Heart left ventricle (tissue), 16 donors: ENCODE measurements around the gene PPFIA3. TPM values are rescaled to one million over a fixed set of nuclear protein-coding genes. Genes with fewer than 3 reads are reported as not detected.

Experiments used
- ATAC-seq, 4 donors: fragments of 200-7000 bp; cut with Tn5 transposase; one replicate each; pipeline ENCODE4 v1.9.1; 2020 to 2022; ENCODE audit warnings: moderate library complexity in 4 of 4, mild to moderate bottlenecking in 3 of 4, moderate number of reproducible peaks in 1 of 4
- DNase-seq, 5 donors: peaks; one replicate each; pipeline ENCODE4 v3.0.0-alpha.2; 2020
- H3K27ac ChIP-seq, 12 donors: fragments of 200-600 bp; sonication (generic) in 4 of 12; one replicate each; pipeline versions ENCODE4 v1.5.0 to v1.8.0; 2016 to 2022; ENCODE audit warnings: mild to moderate bottlenecking in 2 of 12
- H3K27me3 ChIP-seq, 9 donors: fragments of 200-600 bp; sonication (generic) in 2 of 9; one replicate each; pipeline versions ENCODE4 v1.5.1 to v1.8.0; 2016 to 2022; ENCODE audit warnings: mild to moderate bottlenecking in 3 of 9
- H3K36me3 ChIP-seq, 9 donors: fragments of 200-600 bp; sonication (generic) in 2 of 9; one replicate each; pipeline versions ENCODE4 v1.5.0 to v1.8.0; 2018 to 2022; ENCODE audit warnings: mild to moderate bottlenecking in 2 of 9
- H3K4me1 ChIP-seq, 12 donors: fragments of 200-600 bp; sonication (generic) in 4 of 12; one replicate each; pipeline versions ENCODE4 v1.5.0 to v1.8.0; 2016 to 2022; ENCODE audit warnings: mild to moderate bottlenecking in 3 of 12
- H3K4me3 ChIP-seq, 12 donors: fragments of 200-600 bp; sonication (generic) in 4 of 12; one replicate each; pipeline versions ENCODE4 v1.5.0 to v1.8.0; 2017 to 2022; ENCODE audit warnings: mild to moderate bottlenecking in 9 of 12, moderate library complexity in 4 of 12
- H3K9me3 ChIP-seq, 12 donors: fragments of 200-600 bp; sonication (generic) in 4 of 12; one replicate each; pipeline versions ENCODE4 v1.5.0 to v1.8.0; 2016 to 2022; ENCODE audit warnings: mild to moderate bottlenecking in 1 of 12
- CTCF ChIP-seq, 12 donors: fragments of 200-600 bp; sonication (generic) in 4 of 12; IDR thresholded peaks; one replicate each; pipeline versions ENCODE4 v1.5.0 to v1.8.0; 2018 to 2022; ENCODE audit warnings: antibody characterized with exemption in 12 of 12, mild to moderate bottlenecking in 5 of 12
- POLR2A ChIP-seq, 2 donors: fragments of 450-650 bp; IDR thresholded peaks; one replicate each; pipeline ENCODE4 v1.6.1; 2017; ENCODE audit warnings: antibody characterized with exemption in 2 of 2, mild to moderate bottlenecking in 2 of 2, moderate library complexity in 2 of 2
- WGBS, 4 donors: extraction: QIAGEN DNeasy Blood & Tissue Kit in 2 of 4; methylation state at CpG; one replicate each; pipeline versions ENCODE4 v1.1.5 to v1.1.7; 2013 to 2018; 5-methylcytosine and 5-hydroxymethylcytosine counted together
- intact Hi-C, 10 donors: fragments of 100-400 bp; cut with DNase I; formaldehyde crosslinking; loops; one replicate each; pipeline versions ENCODE4 v1.11.1 to v1.14.2; 2022
- polyA plus RNA-seq, 2 donors: library from polyadenylated mRNA; stranded (reverse); fragments of 200-250 nt; gene quantifications; one replicate each; pipeline ENCODE4 v1.2.3, GENCODE V29; 2013
- total RNA-seq, 9 donors: library from RNA; depleted of rRNA in 2 of 9; stranded (reverse); fragments of >200 nt in 2 of 9; fragmentation: NEBNext Ultra II Directional in 3 of 9; extraction: Animal tissue kit (Norgen Biotek cat#: 25700) in 3 of 9; gene quantifications; one replicate each; pipeline versions ENCODE4 v1.1.0 to v1.2.4, GENCODE V29; 2016 to 2023
- donor health status: ischemic (EF 13 %, LVEDD 7.1; RV severe dilation, severe dysfunction).
- donor health status: healthy with polysubstance abuse.
- donor health status: DM: no; HTN: yes; CAD: no.
- donor health status: DM: no; HTN: no; CAD: no.
- donor health status: ischemic (EF 25% LVEDD 6.9; RV normal size, moderate dysfunction).
- donor health status: ischemic (EF 25% LVEDD 5.7; RV mildly dilated, moderate dysfunction).
- donor health status: healthy.
- donor health status: DM: yes; HTN: yes; CAD: no.
- donor health status: ischemic (EF 35%, LVEDD 5.7; RV mildly dilated, moderate dysfunction).
- donor health status: nonischemic (EF 11% LVEDD 7.7; RV severe dilation, severe dysfunction).
- donor health status: DM: yes; HTN: yes; CAD: no.
- donor health status: PGD.
- donor health status: ischemic (EF 29% LVEDD 5.4; RV normal size, mild dysfunction).
- donor health status: nonischemic (EF 23%, LVEDD 6.1; RV moderate dilation, normal function).

Gene PPFIA3
- total and polyA plus RNA-seq, 11 donors, result 2.7 to 12.8 (median 5.1) TPM

DNA sequence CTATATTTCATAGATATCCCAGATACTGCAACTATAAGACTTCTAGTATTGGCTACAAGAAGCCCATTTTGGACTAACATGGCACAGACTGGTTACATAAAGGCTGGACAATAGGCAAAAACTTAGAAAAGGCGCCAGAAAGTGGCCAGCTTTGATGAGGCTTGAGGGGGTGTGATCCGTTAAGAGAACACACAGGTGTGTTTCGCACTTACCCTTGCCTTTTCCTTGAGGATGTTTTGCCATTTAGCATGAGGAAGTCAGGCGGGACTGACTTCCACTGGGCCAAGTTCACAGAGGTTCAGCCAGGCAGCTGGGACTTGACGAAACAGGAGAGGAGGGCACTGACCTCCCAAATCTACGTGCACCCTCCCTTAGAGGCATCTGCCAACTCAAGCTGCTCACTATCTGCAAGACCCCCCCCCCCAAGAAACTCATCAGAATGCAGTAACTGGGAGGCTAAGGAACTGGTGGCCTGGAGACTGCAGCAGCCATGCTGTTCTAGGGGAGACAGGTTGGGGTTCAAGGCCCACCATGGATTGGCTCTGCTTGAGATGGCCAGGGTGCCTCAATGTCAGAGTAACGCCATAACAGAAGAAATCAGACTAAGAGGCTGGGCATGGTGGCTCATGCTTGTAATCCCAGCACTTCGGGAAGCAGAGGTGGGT lies 9.6 kb upstream of the PPFIA3 start:
- H3K4me3 ChIP-seq, result no peak overlapping the region
- TF ChIP-seq CTCF (IDR thresholded peaks at IDR 0.05) (no peak), POLR2A (IDR thresholded peaks at IDR 0.05) (no peak)

GRCh38 chr19:49110567-49110966 lies 8.8 kb upstream of the PPFIA3 start:
- Histone ChIP-seq H3K27ac (peak overlapping the region in 7 of 12 donors; percentile 9 to 52 (median 32)), H3K36me3 (peaks cover 0 to 42% (median 38%) of the 10 kb centered on the region in 9 donors), H3K4me3 (no peak overlapping the region), H3K27me3 (no peaks in the 10 kb centered on the region), H3K9me3 (no peaks in the 10 kb centered on the region), H3K4me1 (peaks cover 0 to 33% (median 20%) of the 10 kb centered on the region in 12 donors)
- TF ChIP-seq CTCF (IDR thresholded peaks at IDR 0.05), result no peak
- TF ChIP-seq POLR2A (IDR thresholded peaks at IDR 0.05), result no peak
- WGBS, 4 donors, result 28 to 34% (median 29%) methylated on average over 3 of the region's 3 CpGs
- ATAC-seq, result no peak
- intact Hi-C loops, result loop anchor here in 4 of 10 donors (5.0 kb wide), 1 partner anchor 37 kb away; no protein-coding TSS in a partner anchor
- no peak for DNase-seq

More for the DNA sequence above, 9.6 kb upstream of the PPFIA3 start:
- intact Hi-C loops, result loop anchor here in 4 of 10 donors (5.0 kb wide), 1 partner anchor 38 kb away; no protein-coding TSS in a partner anchor
- Histone ChIP-seq H3K9me3 (no peaks in the 10 kb centered on the region), H3K27me3 (no peaks in the 10 kb centered on the region), H3K27ac (peak overlapping the region in 4 of 12 donors; percentile 32 to 52 (median 38)), H3K4me1 (peaks cover 0 to 28% (median 18%) of the 10 kb centered on the region in 12 donors), H3K36me3 (peaks cover 0 to 51% (median 47%) of the 10 kb centered on the region in 9 donors)
- ATAC-seq (no peak), DNase-seq (peak in 1 of 5 donors; percentile 14)
- 78 to 91% (median 81%) methylated on average over 8 of the region's 8 CpGs for WGBS, 4 donors

GRCh38 chr19:49111218-49111998 lies 7.9 kb upstream of the PPFIA3 start:
- WGBS, 4 donors, result 81 to 87% (median 83%) methylated on average over 11 of the region's 11 CpGs
- H3K9me3 ChIP-seq, result no peaks in the 10 kb centered on the region
- intact Hi-C loops, result loop anchor here in 4 of 10 donors (5.0 kb wide), 1 partner anchor 36 kb away; no protein-coding TSS in a partner anchor
- no peaks in the 10 kb centered on the region for H3K27me3 ChIP-seq
- H3K4me3 ChIP-seq, result no peak overlapping the region
- TF ChIP-seq CTCF (IDR thresholded peaks at IDR 0.05) (no peak), POLR2A (IDR thresholded peaks at IDR 0.05) (no peak)
- ATAC-seq (no peak), DNase-seq (no peak)
- peaks cover 0 to 38% (median 20%) of the 10 kb centered on the region in 12 donors for H3K4me1 ChIP-seq
- peaks cover 0 to 34% (median 30%) of the 10 kb centered on the region in 9 donors for H3K36me3 ChIP-seq
- peak overlapping the region in 1 of 12 donors; percentile 52 for H3K27ac ChIP-seq
